ENCODE results near the gene TSSK3. TPM values are rescaled to one million over a fixed set of nuclear protein-coding genes. Genes with fewer than 3 reads are reported as not detected.
A peak's percentile ranks its signal among the peaks of the same experiment; 100 is the strongest.
"Not testable (repeated sequence)": the region's sequence is repeated elsewhere in the genome, so short reads cannot be mapped to it uniquely, and the experiment has no call there.

TSSK3 gene
- polyA plus RNA-seq, 1 donor = 6.1 TPM

DNA sequence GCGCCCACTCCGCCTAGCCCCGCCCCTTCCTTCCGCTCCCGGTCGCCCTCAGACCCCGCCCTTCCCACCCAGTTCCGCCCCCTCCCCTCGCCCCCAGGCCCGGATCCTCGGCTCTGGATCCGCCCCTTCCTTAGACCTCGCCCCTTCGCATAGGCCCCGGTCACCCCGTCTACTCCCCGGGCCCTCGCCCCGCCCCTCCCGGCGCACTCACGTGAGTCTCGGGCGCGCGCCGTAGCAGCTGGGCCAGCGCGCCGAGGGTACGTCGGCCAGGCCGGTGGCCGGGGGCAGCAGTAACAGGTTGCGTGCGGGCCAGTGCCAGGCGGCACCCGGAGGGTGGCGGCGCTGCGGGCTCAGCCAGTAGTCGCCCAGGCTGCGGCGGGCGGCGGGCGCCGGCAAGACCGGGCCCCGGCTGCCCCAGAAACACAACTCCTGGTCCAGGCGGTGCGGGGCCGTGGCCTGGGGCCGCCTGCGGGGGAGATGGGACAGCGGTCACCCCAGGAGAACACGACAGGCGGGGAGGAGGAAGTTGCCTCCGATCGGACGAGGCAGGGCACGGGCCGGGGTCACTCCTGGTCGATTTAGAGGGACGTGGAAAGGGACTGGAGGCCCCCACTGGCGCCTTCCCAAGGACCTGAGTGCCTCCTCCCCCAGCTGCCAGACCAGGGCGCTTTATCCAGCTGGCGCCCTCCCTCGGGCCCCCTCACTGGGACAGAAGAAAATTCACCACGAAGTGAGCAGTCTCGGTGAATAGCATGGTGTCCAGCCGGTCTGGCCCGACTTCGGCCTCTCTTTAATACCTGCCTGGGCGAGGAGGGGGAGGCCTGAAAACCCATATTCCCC, 10.7 kb upstream of the TSSK3 start:
- peak; percentile 93 to 96 for DNase-seq
- Histone ChIP-seq H3K9me3 (ENCODE audit: control insufficient read depth, low read depth, low read length) (peaks cover 9% of the 10 kb centered on the region), H3K4me1 (ENCODE audit: control insufficient read depth, insufficient read depth, low read length) (peaks cover 17% of the 10 kb centered on the region), H3K4me3 (ENCODE audit: low read length) (peak overlapping the region; percentile 71), H3K27ac (ENCODE audit: low read length) (peak overlapping the region; percentile 93), H3K36me3 (ENCODE audit: control insufficient read depth, insufficient read depth, low read length) (peaks cover 4% of the 10 kb centered on the region), H3K27me3 (ENCODE audit: control insufficient read depth, insufficient read depth, low read length) (no peaks in the 10 kb centered on the region)
- WGBS (ENCODE audit: insufficient coverage, low lambda C conversion rate) = no CpG with 5 or more reads among the region's 75 CpGs

DNA sequence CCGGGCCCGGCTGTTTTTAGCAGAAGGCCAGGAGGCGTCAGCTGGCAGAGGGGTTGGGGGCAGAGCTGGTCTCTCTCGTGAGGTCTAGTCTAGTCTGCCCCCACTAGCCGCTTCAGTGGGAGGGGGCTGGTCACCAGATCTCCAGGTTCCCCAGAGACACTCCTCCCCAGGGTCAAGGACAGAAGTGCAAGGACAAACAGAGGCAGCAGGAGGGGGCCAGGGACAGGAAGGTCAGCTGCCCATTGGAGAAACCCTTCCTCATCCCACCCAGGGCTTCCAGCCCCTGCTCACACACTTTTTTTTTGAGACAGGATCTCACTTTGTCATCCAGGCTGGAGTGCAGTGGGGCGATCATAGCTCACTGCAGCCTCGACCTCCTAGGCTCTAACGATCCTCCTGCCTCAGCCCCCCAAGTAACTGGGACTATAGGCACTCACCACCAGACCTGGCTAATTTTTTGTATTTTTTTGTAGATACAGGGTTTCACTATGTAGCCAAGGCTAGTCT, 10.0 kb upstream of the TSSK3 start:
- H3K9me3 ChIP-seq (ENCODE audit: control insufficient read depth, low read depth, low read length) = peaks cover 9% of the 10 kb centered on the region
- WGBS (ENCODE audit: insufficient coverage, low lambda C conversion rate) = no CpG with 5 or more reads among the region's 8 CpGs
- H3K27me3 ChIP-seq (ENCODE audit: control insufficient read depth, insufficient read depth, low read length) = no peaks in the 10 kb centered on the region
- H3K4me1 ChIP-seq (ENCODE audit: control insufficient read depth, insufficient read depth, low read length) = peaks cover 17% of the 10 kb centered on the region
- peaks cover 4% of the 10 kb centered on the region for H3K36me3 ChIP-seq (ENCODE audit: control insufficient read depth, insufficient read depth, low read length)
- peak overlapping the region; percentile 68 for H3K4me3 ChIP-seq (ENCODE audit: low read length)
- no peak for DNase-seq
- peak overlapping the region; percentile 82 for H3K27ac ChIP-seq (ENCODE audit: low read length)

DNA sequence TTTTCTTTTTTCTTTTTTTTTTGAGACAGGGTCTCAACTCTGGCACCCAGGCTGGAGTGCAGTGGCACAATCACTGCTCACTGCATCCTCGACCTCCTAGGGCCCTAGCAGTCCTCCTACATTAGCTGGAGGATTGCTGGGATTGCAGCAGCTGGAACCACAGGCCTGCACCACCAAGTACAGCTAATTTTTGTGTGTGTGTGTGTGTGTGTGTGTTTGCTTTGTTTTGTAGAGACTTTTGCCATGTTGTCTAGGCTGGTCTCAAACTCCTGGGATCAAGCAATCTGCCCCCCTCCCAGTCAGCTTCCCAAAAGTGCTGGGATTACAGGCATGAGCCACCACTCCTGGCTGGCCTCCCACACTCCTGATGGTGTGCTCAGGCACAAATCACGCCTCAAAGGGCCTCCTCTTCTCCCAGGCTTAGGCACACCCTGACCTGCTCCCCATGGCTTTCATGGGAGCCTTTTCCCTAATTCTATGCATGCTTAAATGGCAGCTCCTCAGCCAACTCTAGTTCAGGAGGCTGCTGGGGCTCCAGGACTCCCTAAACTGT, 9.4 kb upstream of the TSSK3 start:
- peaks cover 9% of the 10 kb centered on the region for H3K9me3 ChIP-seq (ENCODE audit: control insufficient read depth, low read depth, low read length)
- DNase-seq = no peak
- no CpG with 5 or more reads among the region's 2 CpGs for WGBS (ENCODE audit: insufficient coverage, low lambda C conversion rate)
- H3K4me3 ChIP-seq (ENCODE audit: low read length) = no peak overlapping the region
- H3K36me3 ChIP-seq (ENCODE audit: control insufficient read depth, insufficient read depth, low read length) = peaks cover 4% of the 10 kb centered on the region
- H3K27me3 ChIP-seq (ENCODE audit: control insufficient read depth, insufficient read depth, low read length) = no peaks in the 10 kb centered on the region
- H3K4me1 ChIP-seq (ENCODE audit: control insufficient read depth, insufficient read depth, low read length) = peaks cover 23% of the 10 kb centered on the region
- H3K27ac ChIP-seq (ENCODE audit: low read length) = peak overlapping the region; percentile 36

DNA sequence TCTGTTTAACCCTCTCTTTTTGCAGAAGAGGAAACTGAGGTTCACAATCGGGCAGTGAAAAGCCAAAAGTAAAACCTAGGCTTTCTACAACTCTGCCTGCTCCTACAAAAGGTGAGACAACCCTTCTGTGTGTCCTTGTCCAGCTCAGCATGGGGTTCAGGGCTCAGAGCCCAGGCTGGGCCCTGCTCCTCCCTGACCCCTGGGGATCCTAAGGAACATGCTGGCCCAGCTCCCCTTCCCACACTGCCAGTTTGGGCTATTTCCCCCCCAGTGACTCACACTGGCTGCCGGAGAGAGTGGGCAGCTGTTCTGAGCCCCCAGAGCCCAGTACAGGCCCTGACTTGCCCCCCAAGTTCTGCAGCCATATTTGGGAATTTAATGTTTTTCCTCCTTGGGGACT, 8.9 kb upstream of the TSSK3 start:
- no CpG with 5 or more reads among the region's 2 CpGs for WGBS (ENCODE audit: insufficient coverage, low lambda C conversion rate)
- H3K36me3 ChIP-seq (ENCODE audit: control insufficient read depth, insufficient read depth, low read length) = peaks cover 4% of the 10 kb centered on the region
- peaks cover 29% of the 10 kb centered on the region for H3K4me1 ChIP-seq (ENCODE audit: control insufficient read depth, insufficient read depth, low read length)
- H3K27me3 ChIP-seq (ENCODE audit: control insufficient read depth, insufficient read depth, low read length) = no peaks in the 10 kb centered on the region
- no peak overlapping the region for H3K4me3 ChIP-seq (ENCODE audit: low read length)
- DNase-seq = no peak
- H3K27ac ChIP-seq (ENCODE audit: low read length) = peak overlapping the region; percentile 36
- H3K9me3 ChIP-seq (ENCODE audit: control insufficient read depth, low read depth, low read length) = peaks cover 9% of the 10 kb centered on the region

DNA sequence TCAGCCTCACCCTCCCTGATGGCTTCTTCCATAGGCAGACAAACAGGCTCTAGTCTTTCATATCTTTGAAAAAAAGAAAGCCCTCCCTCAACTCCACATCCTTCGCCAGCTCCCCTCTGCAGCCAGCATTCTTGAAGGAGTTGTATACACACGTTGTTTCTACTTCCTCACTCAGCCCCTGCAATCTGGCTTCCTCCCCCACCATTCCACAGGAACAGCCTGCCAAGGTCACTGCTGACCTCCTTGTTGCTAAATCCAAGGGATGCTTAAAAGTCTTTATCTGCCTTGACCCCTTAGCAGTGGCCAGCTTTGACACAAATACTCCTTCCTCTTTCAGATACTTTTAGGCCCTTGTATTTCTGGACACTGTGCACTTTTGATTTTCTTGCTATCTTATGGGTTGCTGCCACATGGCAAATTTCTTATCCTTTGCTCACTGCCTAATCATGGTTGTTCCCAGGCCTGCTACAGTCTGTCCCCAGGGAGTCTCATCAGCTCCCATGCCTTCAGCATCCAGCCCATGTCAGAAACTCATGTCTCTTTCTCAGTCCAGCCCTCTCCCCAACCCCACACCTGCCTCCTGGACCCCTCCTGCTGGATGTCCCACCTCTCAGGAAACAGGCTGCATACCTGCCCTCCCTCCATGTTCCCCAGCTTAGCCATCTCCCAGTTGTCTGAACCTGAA, 8.3 kb upstream of the TSSK3 start:
- peaks cover 32% of the 10 kb centered on the region for H3K4me1 ChIP-seq (ENCODE audit: control insufficient read depth, insufficient read depth, low read length)
- no peaks in the 10 kb centered on the region for H3K27me3 ChIP-seq (ENCODE audit: control insufficient read depth, insufficient read depth, low read length)
- DNase-seq = no peak
- H3K36me3 ChIP-seq (ENCODE audit: control insufficient read depth, insufficient read depth, low read length) = peaks cover 4% of the 10 kb centered on the region
- H3K4me3 ChIP-seq (ENCODE audit: low read length) = no peak overlapping the region
- H3K9me3 ChIP-seq (ENCODE audit: control insufficient read depth, low read depth, low read length) = peaks cover 9% of the 10 kb centered on the region
- H3K27ac ChIP-seq (ENCODE audit: low read length) = peak overlapping the region; percentile 36
- whole genome bisulfite sequencing (ENCODE audit: insufficient coverage, low lambda C conversion rate) = no CpG with 5 or more reads among the region's 2 CpGs

DNA sequence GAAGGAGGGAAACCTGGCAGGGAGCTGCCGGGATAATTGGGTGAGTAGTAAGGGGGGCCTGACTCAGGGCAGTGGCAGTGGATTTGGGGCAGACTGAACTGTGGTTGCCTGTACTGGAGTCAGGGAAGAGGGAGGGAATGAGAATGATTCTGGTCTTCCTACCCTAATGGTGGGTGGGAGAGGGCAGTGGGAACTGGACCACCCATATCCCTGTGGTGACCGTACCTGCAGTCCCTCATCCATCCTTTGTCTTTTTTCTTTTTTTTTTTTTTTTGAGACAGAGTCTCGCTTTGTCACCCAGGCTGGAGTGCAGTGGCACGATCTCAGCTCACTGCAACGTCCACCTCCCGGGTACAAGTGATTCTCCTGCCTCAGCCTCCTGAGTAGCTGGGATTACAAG, 6.6 kb upstream of the TSSK3 start:
- DNase-seq; H3K27ac ChIP-seq (ENCODE audit: low read length); H3K27me3 ChIP-seq (ENCODE audit: control insufficient read depth, insufficient read depth, low read length); H3K4me3 ChIP-seq (ENCODE audit: low read length); H3K9me3 ChIP-seq (ENCODE audit: control insufficient read depth, low read depth, low read length); H3K36me3 ChIP-seq (ENCODE audit: control insufficient read depth, insufficient read depth, low read length): not testable (repeated sequence)
- peaks cover 32% of the 10 kb centered on the region for H3K4me1 ChIP-seq (ENCODE audit: control insufficient read depth, insufficient read depth, low read length)
- WGBS (ENCODE audit: insufficient coverage, low lambda C conversion rate) = no CpG with 5 or more reads among the region's 6 CpGs

DNA sequence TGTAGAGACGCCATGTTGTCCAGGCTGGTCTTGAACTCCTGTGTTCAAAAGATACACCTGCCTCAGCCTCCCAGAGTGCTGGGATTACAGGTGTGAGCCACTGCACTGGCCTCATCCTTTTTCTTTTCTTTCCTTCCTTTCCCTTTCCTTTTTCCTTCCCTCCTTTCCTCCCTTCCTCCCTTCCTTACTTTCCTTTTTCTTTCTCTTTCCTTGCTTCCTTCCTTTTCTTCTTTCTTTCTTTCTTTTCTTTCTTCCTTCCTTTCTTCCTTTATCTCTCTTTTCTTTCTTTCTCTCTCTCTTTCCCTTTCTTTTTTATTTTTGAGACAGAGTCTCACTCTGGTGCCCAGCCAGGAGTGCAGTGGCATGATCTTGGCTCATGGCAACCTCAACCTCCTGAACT, 5.9 kb upstream of the TSSK3 start:
- peaks cover 32% of the 10 kb centered on the region for H3K4me1 ChIP-seq (ENCODE audit: control insufficient read depth, insufficient read depth, low read length)
- WGBS (ENCODE audit: insufficient coverage, low lambda C conversion rate) = 100% methylated on average over 1 of the region's 1 CpG
- H3K9me3 ChIP-seq (ENCODE audit: control insufficient read depth, low read depth, low read length) = no peaks in the 10 kb centered on the region
- H3K27ac ChIP-seq (ENCODE audit: low read length) = no peak overlapping the region
- H3K4me3 ChIP-seq (ENCODE audit: low read length) = no peak overlapping the region
- no peak for DNase-seq
- peaks cover 4% of the 10 kb centered on the region for H3K36me3 ChIP-seq (ENCODE audit: control insufficient read depth, insufficient read depth, low read length)
- H3K27me3 ChIP-seq (ENCODE audit: control insufficient read depth, insufficient read depth, low read length) = no peaks in the 10 kb centered on the region

DNA sequence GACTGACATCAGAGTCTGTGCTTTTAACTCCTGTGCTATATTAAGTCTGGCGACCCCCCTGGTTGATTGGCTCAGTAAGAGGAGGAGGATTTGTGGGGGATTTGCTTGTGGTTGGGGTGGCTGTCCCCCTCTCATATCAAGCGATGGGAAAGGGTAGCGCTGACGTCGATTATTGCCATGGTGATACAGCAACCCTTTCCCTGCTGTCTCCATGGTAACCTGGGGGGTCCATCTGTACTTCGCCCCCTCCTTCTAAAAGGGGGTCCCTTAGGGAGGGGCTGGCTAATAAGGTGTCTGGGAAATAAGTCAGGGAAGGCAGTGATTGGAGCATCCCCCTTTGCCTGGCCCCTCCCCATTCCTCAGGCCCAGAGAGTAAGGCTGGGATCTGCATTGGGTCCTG, 4.7 kb upstream of the TSSK3 start:
- WGBS (ENCODE audit: insufficient coverage, low lambda C conversion rate) = no CpG with 5 or more reads among the region's 6 CpGs
- Histone ChIP-seq H3K4me1 (ENCODE audit: control insufficient read depth, insufficient read depth, low read length) (peaks cover 29% of the 10 kb centered on the region), H3K4me3 (ENCODE audit: low read length) (no peak overlapping the region), H3K27me3 (ENCODE audit: control insufficient read depth, insufficient read depth, low read length) (no peaks in the 10 kb centered on the region), H3K9me3 (ENCODE audit: control insufficient read depth, low read depth, low read length) (peaks cover 3% of the 10 kb centered on the region), H3K27ac (ENCODE audit: low read length) (no peak overlapping the region), H3K36me3 (ENCODE audit: control insufficient read depth, insufficient read depth, low read length) (peaks cover 4% of the 10 kb centered on the region)
- no peak for DNase-seq

DNA sequence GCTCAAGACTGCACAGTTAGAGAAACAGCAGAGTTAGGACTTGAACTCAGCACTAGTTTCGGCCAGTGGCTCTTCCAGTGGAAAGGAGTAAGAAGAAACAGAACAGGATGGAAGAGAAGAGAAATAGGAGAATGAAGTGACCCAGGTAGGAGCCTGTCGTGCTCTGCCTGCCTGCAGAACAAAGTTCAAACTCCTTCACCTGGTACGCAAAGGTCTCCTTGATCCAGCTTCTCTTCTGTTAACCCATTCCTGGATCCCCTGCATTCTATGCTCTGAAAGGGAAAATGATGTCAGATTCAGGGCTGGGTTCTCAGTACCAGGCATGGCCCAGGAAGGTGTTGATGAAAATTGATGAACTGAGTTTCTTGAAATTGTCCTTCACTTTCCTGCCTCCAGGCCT, 3.9 kb upstream of the TSSK3 start:
- peak overlapping the region; percentile 5 for H3K27ac ChIP-seq (ENCODE audit: low read length)
- peaks cover 4% of the 10 kb centered on the region for H3K36me3 ChIP-seq (ENCODE audit: control insufficient read depth, insufficient read depth, low read length)
- H3K9me3 ChIP-seq (ENCODE audit: control insufficient read depth, low read depth, low read length) = peaks cover 3% of the 10 kb centered on the region
- WGBS (ENCODE audit: insufficient coverage, low lambda C conversion rate) = 60% methylated on average over 1 of the region's 3 CpGs
- peak in 1 of 2 donors; percentile 44 for DNase-seq
- no peaks in the 10 kb centered on the region for H3K27me3 ChIP-seq (ENCODE audit: control insufficient read depth, insufficient read depth, low read length)
- H3K4me3 ChIP-seq (ENCODE audit: low read length) = no peak overlapping the region
- peaks cover 22% of the 10 kb centered on the region for H3K4me1 ChIP-seq (ENCODE audit: control insufficient read depth, insufficient read depth, low read length)

DNA sequence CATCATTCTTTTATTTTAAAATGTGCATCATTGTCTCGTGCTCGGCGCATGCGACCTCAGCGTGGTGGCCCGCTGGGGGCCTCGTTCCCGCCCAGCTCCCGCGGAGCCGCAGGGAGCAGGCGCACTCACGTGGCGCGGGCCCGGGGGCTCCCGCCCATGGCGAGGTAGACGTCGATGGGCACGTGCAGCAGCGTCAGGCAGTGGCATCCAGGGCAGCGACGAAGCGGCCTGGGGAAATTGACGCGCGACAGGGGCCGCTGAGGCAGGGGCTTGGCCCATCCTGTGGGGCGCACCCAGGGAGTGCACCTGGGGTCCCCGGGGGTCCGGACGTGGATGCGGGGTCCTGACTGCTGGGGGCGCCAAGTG, 1.0 kb upstream of the TSSK3 start:
- no peak for DNase-seq

More for the DNA sequence above, 1.0 kb upstream of the TSSK3 start:
- WGBS (ENCODE audit: insufficient coverage, low lambda C conversion rate) = no CpG with 5 or more reads among the region's 35 CpGs
- Histone ChIP-seq H3K4me3 (ENCODE audit: low read length) (no peak overlapping the region), H3K27ac (ENCODE audit: low read length) (no peak overlapping the region), H3K4me1 (ENCODE audit: control insufficient read depth, insufficient read depth, low read length) (peaks cover 20% of the 10 kb centered on the region), H3K9me3 (ENCODE audit: control insufficient read depth, low read depth, low read length) (peaks cover 3% of the 10 kb centered on the region), H3K27me3 (ENCODE audit: control insufficient read depth, insufficient read depth, low read length) (no peaks in the 10 kb centered on the region), H3K36me3 (ENCODE audit: control insufficient read depth, insufficient read depth, low read length) (peaks cover 24% of the 10 kb centered on the region)

All from large intestine (tissue), 3 donors.